NB4 (cell line): ENCODE results near the gene PRKD3.

Source experiments
- DNase-seq: peaks from one replicate; pipeline ENCODE4 v3.0.0; 2010; ENCODE audit warnings: low read depth
- H3K4me3 ChIP-seq: one replicate; pipeline ENCODE4 v1.5.1; 2011; ENCODE audit warnings: mild to moderate bottlenecking, low read depth, low read length, moderate library complexity
- CTCF ChIP-seq: IDR thresholded peaks from one replicate; pipeline ENCODE4 v1.5.1; 2012; ENCODE audit warnings: low read depth, low read length
- MAX ChIP-seq: IDR thresholded peaks from 2 replicates; pipeline ENCODE4 v1.6.1; 2011; ENCODE audit warnings: low read depth, low read length
- MYC ChIP-seq: IDR thresholded peaks from 2 replicates; pipeline ENCODE4 v1.6.1; 2011; ENCODE audit warnings: low read depth, low read length
- POLR2A ChIP-seq: IDR thresholded peaks from 2 replicates; pipeline ENCODE4 v1.6.1; 2011; ENCODE audit warnings: mild to moderate bottlenecking; ENCODE audit not compliant: insufficient read length; ENCODE audit errors: extremely low read depth

PRKD3 gene

GRCh38 chr2:37281916-37282315, 42.7 kb downstream of the PRKD3 start:
- TF ChIP-seq POLR2A (no peak), CTCF (no peak), MYC (no peak), MAX (no peak)
- DNase-seq: no peak
- H3K4me3 ChIP-seq: no peak overlapping the region

- H3K4me3 ChIP-seq: no peak overlapping the region
- TF ChIP-seq MYC (no peak), CTCF (no peak), MAX (no peak), POLR2A (no peak)
- DNase-seq: no peak
These were observed 48.3 kb downstream of the PRKD3 start for GRCh38 chr2:37276291-37276690.
